Kidney epithelial cell (primary cell): ENCODE results near the gene SLC22A24. TPM values are rescaled to one million over a fixed set of nuclear protein-coding genes. Genes with fewer than 3 reads are reported as not detected.

Experiments used
- DNase-seq: peaks from one replicate; pipeline ENCODE4 v3.0.0-alpha.2; 2010; ENCODE audit warnings: low read depth
- H3K27me3 ChIP-seq: 2 replicates; pipeline ENCODE4 v1.6.0; 2011; ENCODE audit warnings: low read length; ENCODE audit not compliant: control insufficient read depth, insufficient read depth
- H3K36me3 ChIP-seq: 2 replicates; pipeline ENCODE4 v1.5.1; 2011; ENCODE audit warnings: low read length; ENCODE audit not compliant: control insufficient read depth, insufficient read depth
- H3K4me3 ChIP-seq: 2 replicates; pipeline ENCODE4 v1.5.1; 2011; ENCODE audit warnings: low read depth, mild to moderate bottlenecking, control low read depth, low read length
- total RNA-seq: library from RNA; depleted of rRNA; stranded (reverse); fragments of >200 nt; gene quantifications from 2 replicates; pipeline ENCODE4 v1.2.3, GENCODE V29; 2015
- TF ChIP-seq, protein P1 (sequence below): IDR thresholded peaks from 2 replicates; pipeline ENCODE4 v1.5.1; 2011; ENCODE audit warnings: mild to moderate bottlenecking, moderate library complexity, low read length, control low read depth, inconsistent platforms; ENCODE audit not compliant: insufficient read depth, poor library complexity, severe bottlenecking

The SLC22A24 gene, protein sequence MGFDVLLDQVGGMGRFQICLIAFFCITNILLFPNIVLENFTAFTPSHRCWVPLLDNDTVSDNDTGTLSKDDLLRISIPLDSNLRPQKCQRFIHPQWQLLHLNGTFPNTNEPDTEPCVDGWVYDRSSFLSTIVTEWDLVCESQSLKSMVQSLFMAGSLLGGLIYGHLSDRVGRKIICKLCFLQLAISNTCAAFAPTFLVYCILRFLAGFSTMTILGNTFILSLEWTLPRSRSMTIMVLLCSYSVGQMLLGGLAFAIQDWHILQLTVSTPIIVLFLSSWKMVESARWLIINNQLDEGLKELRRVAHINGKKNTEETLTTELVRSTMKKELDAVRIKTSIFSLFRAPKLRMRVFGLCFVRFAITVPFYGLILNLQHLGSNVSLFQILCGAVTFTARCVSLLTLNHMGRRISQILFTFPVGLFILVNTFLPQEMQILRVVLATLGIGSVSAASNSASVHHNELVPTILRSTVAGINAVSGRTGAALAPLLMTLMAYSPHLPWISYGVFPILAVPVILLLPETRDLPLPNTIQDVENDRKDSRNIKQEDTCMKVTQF
- total RNA-seq, result not detected in 2 replicates

DNA sequence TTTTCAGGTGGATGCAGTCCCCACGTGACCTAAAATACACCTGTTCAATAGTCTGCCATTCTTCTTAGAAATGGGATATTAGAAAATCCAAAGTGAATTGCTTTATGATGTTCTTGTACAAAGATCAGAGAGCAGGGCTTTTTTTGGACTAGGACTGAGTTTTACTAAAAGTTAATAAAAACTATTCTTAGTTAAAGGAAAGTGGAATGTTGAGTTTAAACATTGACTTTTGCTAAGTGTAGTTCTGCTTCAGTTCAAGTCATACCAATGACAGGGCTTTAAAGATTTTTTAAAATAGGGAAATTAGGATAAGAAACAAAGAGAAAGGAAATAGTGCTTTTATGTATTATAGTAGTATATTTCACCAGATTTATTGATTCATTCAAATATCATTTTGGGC lies at the start of gene SLC22A24:
Gene SLC22A24 (minus strand): TSS at position 101 of the 400 bp plus-strand sequence. CDS start 442 bp downstream, outside the sequence.
- no peaks in the 10 kb centered on the region for H3K36me3 ChIP-seq
- H3K27me3 ChIP-seq, result no peaks in the 10 kb centered on the region
- no peak for DNase-seq
- H3K4me3 ChIP-seq, result no peak within 1 kb of the TSS
- TF ChIP-seq, protein P1, sequence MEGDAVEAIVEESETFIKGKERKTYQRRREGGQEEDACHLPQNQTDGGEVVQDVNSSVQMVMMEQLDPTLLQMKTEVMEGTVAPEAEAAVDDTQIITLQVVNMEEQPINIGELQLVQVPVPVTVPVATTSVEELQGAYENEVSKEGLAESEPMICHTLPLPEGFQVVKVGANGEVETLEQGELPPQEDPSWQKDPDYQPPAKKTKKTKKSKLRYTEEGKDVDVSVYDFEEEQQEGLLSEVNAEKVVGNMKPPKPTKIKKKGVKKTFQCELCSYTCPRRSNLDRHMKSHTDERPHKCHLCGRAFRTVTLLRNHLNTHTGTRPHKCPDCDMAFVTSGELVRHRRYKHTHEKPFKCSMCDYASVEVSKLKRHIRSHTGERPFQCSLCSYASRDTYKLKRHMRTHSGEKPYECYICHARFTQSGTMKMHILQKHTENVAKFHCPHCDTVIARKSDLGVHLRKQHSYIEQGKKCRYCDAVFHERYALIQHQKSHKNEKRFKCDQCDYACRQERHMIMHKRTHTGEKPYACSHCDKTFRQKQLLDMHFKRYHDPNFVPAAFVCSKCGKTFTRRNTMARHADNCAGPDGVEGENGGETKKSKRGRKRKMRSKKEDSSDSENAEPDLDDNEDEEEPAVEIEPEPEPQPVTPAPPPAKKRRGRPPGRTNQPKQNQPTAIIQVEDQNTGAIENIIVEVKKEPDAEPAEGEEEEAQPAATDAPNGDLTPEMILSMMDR, result no peak

DNA sequence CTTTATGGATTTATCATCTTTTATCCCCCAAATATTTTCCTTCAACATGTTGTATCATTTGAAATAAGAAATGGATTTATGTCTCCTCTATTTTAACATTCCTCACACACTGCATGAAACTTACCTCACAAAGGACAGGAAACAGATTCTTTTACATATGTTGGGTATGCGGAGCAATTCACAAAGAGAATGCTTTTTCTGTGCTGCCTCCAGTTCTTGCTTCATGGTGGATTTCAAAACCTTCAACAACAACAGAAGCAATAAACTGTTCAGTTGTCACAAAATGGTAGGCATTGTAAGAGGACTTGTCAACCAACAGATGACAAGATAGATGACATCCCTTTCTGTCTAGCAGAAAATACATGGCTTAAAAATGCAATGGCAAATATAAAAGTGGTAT lies 36.5 kb upstream of the SLC22A24 start:
- no peaks in the 10 kb centered on the region for H3K36me3 ChIP-seq
- DNase-seq, result no peak
- no peak overlapping the region for H3K4me3 ChIP-seq
- TF ChIP-seq, protein P1, result no peak
- no peaks in the 10 kb centered on the region for H3K27me3 ChIP-seq

DNA sequence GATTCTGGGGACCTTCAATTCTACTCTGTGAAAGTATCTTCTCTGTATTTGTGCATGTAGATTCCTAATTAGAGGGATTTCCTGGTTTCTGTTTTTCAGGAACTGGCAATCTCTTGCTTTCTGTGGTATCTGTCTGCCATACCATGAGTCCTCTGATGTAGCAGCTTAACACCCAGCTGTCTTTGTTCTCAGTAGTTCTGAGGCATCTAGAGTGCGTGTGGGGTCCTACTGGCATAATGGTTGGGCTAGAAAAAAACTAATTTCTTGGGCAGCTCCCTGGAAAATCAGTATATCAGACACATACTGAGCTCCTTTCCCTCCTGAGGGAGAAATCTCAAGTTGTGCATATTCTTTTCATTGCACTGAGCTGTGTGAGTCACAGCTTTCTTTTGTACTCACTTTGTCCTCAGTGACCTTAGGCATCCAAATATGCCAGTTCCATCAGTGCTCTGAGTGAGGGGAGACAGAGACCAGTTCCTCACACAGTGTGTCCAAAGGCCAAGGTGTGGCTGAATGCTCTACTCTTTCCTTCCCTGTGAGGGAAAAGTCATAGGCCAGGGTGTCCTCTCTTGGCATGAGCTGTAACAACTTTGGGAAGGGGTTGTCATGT lies 35.5 kb upstream of the SLC22A24 start:
- Histone ChIP-seq H3K27me3 (no peaks in the 10 kb centered on the region), H3K36me3 (no peaks in the 10 kb centered on the region), H3K4me3 (no peak overlapping the region)
- TF ChIP-seq, protein P1, result no peak
- DNase-seq, result no peak

DNA sequence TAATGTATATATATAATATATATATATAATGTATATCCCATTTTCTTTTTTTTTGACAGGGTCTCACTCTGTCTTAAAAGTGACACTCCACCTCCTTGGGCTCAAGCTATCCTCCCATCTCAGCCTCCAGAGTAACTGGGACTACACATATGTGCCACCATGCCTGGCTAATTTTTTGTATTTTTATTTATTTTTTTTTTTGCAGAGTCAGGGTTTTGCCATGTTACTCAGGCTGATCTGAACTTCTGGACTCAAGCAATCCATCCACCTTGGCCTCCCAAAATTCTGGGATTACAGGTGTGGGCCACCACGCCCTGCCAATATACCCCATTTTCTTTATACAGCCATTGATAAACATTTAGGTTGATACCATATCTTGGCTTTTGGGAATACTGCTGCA lies 33.9 kb upstream of the SLC22A24 start:
- no peak for DNase-seq
- no peaks in the 10 kb centered on the region for H3K27me3 ChIP-seq
- H3K4me3 ChIP-seq, result no peak overlapping the region
- TF ChIP-seq, protein P1, result no peak
- H3K36me3 ChIP-seq, result no peaks in the 10 kb centered on the region

DNA sequence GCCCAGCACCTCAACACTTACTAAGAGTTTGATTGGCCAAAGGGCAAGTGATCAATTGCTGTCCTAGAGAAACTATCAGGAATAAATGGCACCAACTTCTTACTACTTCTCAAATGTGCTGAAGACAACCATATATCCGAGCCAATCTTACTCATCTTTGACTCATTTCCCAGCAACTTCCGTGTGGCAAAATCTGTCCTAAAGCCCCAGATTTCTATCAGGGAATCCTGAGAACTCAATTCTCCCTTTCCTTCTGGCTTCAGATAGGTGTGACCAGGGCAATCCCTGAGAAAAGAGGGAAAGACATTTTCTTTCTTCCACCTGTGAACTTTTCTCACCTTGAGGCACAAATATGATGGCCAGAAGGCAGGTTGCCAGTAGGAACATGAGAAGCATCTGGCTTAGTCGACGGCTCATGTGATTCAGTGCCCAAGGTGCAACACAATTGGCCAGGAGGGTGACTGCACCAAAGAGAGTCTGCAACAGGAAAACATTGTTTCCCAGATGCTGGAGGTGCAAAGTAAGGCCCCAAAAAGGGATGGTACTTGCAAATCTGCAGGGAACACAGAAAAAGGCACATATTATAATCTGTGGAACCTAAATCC lies 21.8 kb upstream of the SLC22A24 start:
- DNase-seq, result no peak

More for the DNA sequence above, 21.8 kb upstream of the SLC22A24 start:
- TF ChIP-seq, protein P1, result no peak
- no peaks in the 10 kb centered on the region for H3K27me3 ChIP-seq
- no peaks in the 10 kb centered on the region for H3K36me3 ChIP-seq
- no peak overlapping the region for H3K4me3 ChIP-seq
